Naive thymus-derived CD8-positive, alpha-beta T cell (primary cell): ENCODE data around the gene ACOXL. TPM values are rescaled to one million over a fixed set of nuclear protein-coding genes. Genes with fewer than 3 reads are reported as not detected.
A peak's percentile ranks its signal among the peaks of the same experiment; 100 is the strongest.

Experiments
- ATAC-seq, 2 donors: fragments of 150-1000 bp; cut with Tn5 transposase in 1 of 2; sonication (Bioruptor Pico), chemical (Tn5 transposase) in 1 of 2; 1 replicate in 1 of 2; 2 replicates in 1 of 2; pipeline ENCODE4 v1.10.0; 2021; ENCODE audit warnings: mild to moderate bottlenecking in 2 of 2, moderate library complexity in 2 of 2
- POLR2A ChIA-PET: fragments of 350-600 bp; sonication (Branson Sonifier 250); formaldehyde crosslinking; loops from one replicate; lab custom pipeline; 2021; ENCODE audit warnings: antibody characterized with exemption; lab: Charles Lee
- DNase-seq, 10 donors: peaks; one replicate each; pipeline versions ENCODE4 v3.0.0 to v3.0.0-alpha.2; 2020 to 2022
- H3K27ac Mint-ChIP-seq, 10 donors: one replicate each; pipeline ENCODE4 v1.8.0; 2020 to 2022; ENCODE audit warnings: mild to moderate bottlenecking in 10 of 10, mixed read lengths in 10 of 10, moderate library complexity in 4 of 10, inconsistent platforms in 1 of 10
- H3K27me3 Mint-ChIP-seq, 5 donors: one replicate each; pipeline ENCODE4 v1.8.0; 2021 to 2022; ENCODE audit warnings: mixed read lengths in 5 of 5
- H3K36me3 Mint-ChIP-seq, 3 donors: one replicate each; pipeline ENCODE4 v1.8.0; 2020 to 2022; ENCODE audit warnings: mixed read lengths in 3 of 3, mild to moderate bottlenecking in 2 of 3, inconsistent platforms in 1 of 3
- H3K4me1 Mint-ChIP-seq, 4 donors: one replicate each; pipeline ENCODE4 v1.8.0; 2021 to 2022; ENCODE audit warnings: mixed read lengths in 4 of 4
- H3K4me3 Mint-ChIP-seq, 10 donors: one replicate each; pipeline ENCODE4 v1.8.0; 2020 to 2022; ENCODE audit warnings: mild to moderate bottlenecking in 10 of 10, mixed read lengths in 10 of 10, moderate library complexity in 6 of 10, inconsistent platforms in 1 of 10
- H3K9me3 Mint-ChIP-seq, 9 donors: one replicate each; pipeline ENCODE4 v1.8.0; 2020 to 2022; ENCODE audit warnings: mixed read lengths in 9 of 9, mild to moderate bottlenecking in 3 of 9, inconsistent platforms in 1 of 9, moderate library complexity in 1 of 9
- polyA plus RNA-seq, 3 donors: library from polyadenylated mRNA; unstranded; fragments of 300-500 nt; fragmentation: Illumina TruSeq; gene quantifications; one replicate each; pipeline ENCODE4 v1.2.3, GENCODE V29; 2021
- total RNA-seq, 8 experiments: library from RNA in 2 of 8; stranded (reverse) in 2 of 8; gene quantifications; one replicate each; pipeline ENCODE4 v1.2.3 and lab custom pipeline; 2021 to 2026

ACOXL gene
- total and polyA plus RNA-seq, 5 experiments from 2014 or later, result not detected

- Mint-ChIP-seq H3K4me1 (peaks cover 23 to 57% (median 50%) of the 10 kb centered on the region in 4 donors), H3K36me3 (no peaks in the 10 kb centered on the region), H3K27me3 (no peaks in the 10 kb centered on the region), H3K9me3 (no peaks in the 10 kb centered on the region), H3K4me3 (peak overlapping the region; percentile 13 to 86 (median 75)), H3K27ac (peak overlapping the region; percentile 90 to 98 (median 96))
- DNase-seq (peak in 3 of 10 donors; percentile 37 to 52 (median 41)), ATAC-seq (peak in 1 of 2 donors; percentile 22)
- POLR2A ChIA-PET, result interaction anchor here (0.6 to 3.5 kb wide), 7 partner anchors 8 to 260 kb away, joined by 3 to 14 read pairs (median 5); partner anchors contain the start of gene BCL2L11
Measured at GRCh38 chr2:110860630-110861029, 128.3 kb downstream of the ACOXL start.

- peak overlapping the region in 5 of 10 donors; percentile 10 to 96 (median 15) for H3K27ac Mint-ChIP-seq
- H3K36me3 Mint-ChIP-seq, result no peaks in the 10 kb centered on the region
- ATAC-seq (no peak), DNase-seq (no peak)
- POLR2A ChIA-PET, result interaction anchor here (0.5 to 3.5 kb wide), 7 partner anchors 10 to 259 kb away, joined by 3 to 14 read pairs (median 5); partner anchors contain the start of gene BCL2L11
- no peaks in the 10 kb centered on the region for H3K27me3 Mint-ChIP-seq
- H3K4me1 Mint-ChIP-seq, result peaks cover 24 to 66% (median 53%) of the 10 kb centered on the region in 4 donors
- no peaks in the 10 kb centered on the region for H3K9me3 Mint-ChIP-seq
- peak overlapping the region in 1 of 10 donors; percentile 73 for H3K4me3 Mint-ChIP-seq
Measured at GRCh38 chr2:110861616-110862260, 129.4 kb downstream of the ACOXL start.

- POLR2A ChIA-PET, result interaction anchor here (3.5 kb wide), 1 partner anchor 8 kb away, joined by 14 read pairs; no protein-coding TSS in a partner anchor
- Mint-ChIP-seq H3K4me1 (peaks cover 26 to 60% (median 41%) of the 10 kb centered on the region in 4 donors), H3K4me3 (no peak overlapping the region), H3K36me3 (no peaks in the 10 kb centered on the region), H3K27ac (peak overlapping the region in 3 of 10 donors; percentile 14 to 86 (median 56)), H3K9me3 (no peaks in the 10 kb centered on the region), H3K27me3 (peaks cover 0 to 2% (median 0%) of the 10 kb centered on the region in 5 donors)
- ATAC-seq (no peak), DNase-seq (no peak)
Measured at GRCh38 chr2:110863726-110864125, 131.4 kb downstream of the ACOXL start.

GRCh38 chr2:110864176-110864575 lies 131.8 kb downstream of the ACOXL start:
- Mint-ChIP-seq H3K27me3 (peaks cover 0 to 2% (median 0%) of the 10 kb centered on the region in 5 donors), H3K9me3 (no peaks in the 10 kb centered on the region), H3K4me3 (no peak overlapping the region), H3K27ac (peak overlapping the region in 1 of 10 donors; percentile 86), H3K4me1 (peaks cover 22 to 55% (median 36%) of the 10 kb centered on the region in 4 donors), H3K36me3 (no peaks in the 10 kb centered on the region)
- POLR2A ChIA-PET, result no interaction called here
- no peak for DNase-seq
- no peak for ATAC-seq

- DNase-seq (no peak), ATAC-seq (no peak)
- no peaks in the 10 kb centered on the region for H3K9me3 Mint-ChIP-seq
- H3K27ac Mint-ChIP-seq, result peak overlapping the region in 5 of 10 donors; percentile 18 to 86 (median 62)
- H3K4me1 Mint-ChIP-seq, result peaks cover 18 to 52% (median 33%) of the 10 kb centered on the region in 4 donors
- H3K27me3 Mint-ChIP-seq, result peaks cover 0 to 2% (median 0%) of the 10 kb centered on the region in 5 donors
- POLR2A ChIA-PET, result no interaction called here
- peak overlapping the region in 5 of 10 donors; percentile 19 to 58 (median 33) for H3K4me3 Mint-ChIP-seq
- H3K36me3 Mint-ChIP-seq, result no peaks in the 10 kb centered on the region
Measured at GRCh38 chr2:110864731-110865130, 132.4 kb downstream of the ACOXL start.

- peaks cover 18 to 51% (median 30%) of the 10 kb centered on the region in 4 donors for H3K4me1 Mint-ChIP-seq
- H3K27ac Mint-ChIP-seq, result peak overlapping the region in 6 of 10 donors; percentile 18 to 86 (median 50)
- peaks cover 0 to 2% (median 0%) of the 10 kb centered on the region in 5 donors for H3K27me3 Mint-ChIP-seq
- H3K4me3 Mint-ChIP-seq, result peak overlapping the region in 6 of 10 donors; percentile 19 to 58 (median 32)
- H3K9me3 Mint-ChIP-seq, result no peaks in the 10 kb centered on the region
- ATAC-seq (peak; percentile 37 to 41), DNase-seq (no peak)
- H3K36me3 Mint-ChIP-seq, result no peaks in the 10 kb centered on the region
- POLR2A ChIA-PET, result no interaction called here
Measured at GRCh38 chr2:110865188-110865587, 132.8 kb downstream of the ACOXL start.

- H3K27me3 Mint-ChIP-seq, result peaks cover 0 to 2% (median 0%) of the 10 kb centered on the region in 5 donors
- no peaks in the 10 kb centered on the region for H3K36me3 Mint-ChIP-seq
- DNase-seq (no peak), ATAC-seq (no peak)
- POLR2A ChIA-PET, result interaction anchor here (0.5 to 0.9 kb wide), 2 partner anchors 14 to 1631 kb away, joined by 3 read pairs; no protein-coding TSS in a partner anchor
- H3K27ac Mint-ChIP-seq, result peak overlapping the region in 4 of 10 donors; percentile 6 to 80 (median 64)
- peaks cover 15 to 47% (median 22%) of the 10 kb centered on the region in 4 donors for H3K4me1 Mint-ChIP-seq
- no peaks in the 10 kb centered on the region for H3K9me3 Mint-ChIP-seq
- no peak overlapping the region for H3K4me3 Mint-ChIP-seq
Measured at GRCh38 chr2:110866045-110866444, 133.7 kb downstream of the ACOXL start.

- ATAC-seq, result no peak
- Mint-ChIP-seq H3K4me3 (no peak overlapping the region), H3K27ac (peak overlapping the region in 4 of 10 donors; percentile 63 to 80 (median 71)), H3K27me3 (peaks cover 0 to 2% (median 0%) of the 10 kb centered on the region in 5 donors), H3K36me3 (no peaks in the 10 kb centered on the region), H3K9me3 (no peaks in the 10 kb centered on the region), H3K4me1 (peaks cover 12 to 46% (median 22%) of the 10 kb centered on the region in 4 donors)
- no peak for DNase-seq
- POLR2A ChIA-PET, result interaction anchor here (0.9 kb wide), 1 partner anchor 15 kb away, joined by 3 read pairs; no protein-coding TSS in a partner anchor
Measured at GRCh38 chr2:110866466-110866865, 134.1 kb downstream of the ACOXL start.

- Mint-ChIP-seq H3K4me1 (peaks cover 12 to 47% (median 22%) of the 10 kb centered on the region in 4 donors), H3K27ac (peak overlapping the region in 4 of 10 donors; percentile 29 to 78 (median 62)), H3K36me3 (no peaks in the 10 kb centered on the region), H3K27me3 (peaks cover 0 to 2% (median 0%) of the 10 kb centered on the region in 5 donors), H3K9me3 (no peaks in the 10 kb centered on the region), H3K4me3 (no peak overlapping the region)
- POLR2A ChIA-PET, result no interaction called here
- ATAC-seq (no peak), DNase-seq (no peak)
Measured at GRCh38 chr2:110867078-110867477, 134.7 kb downstream of the ACOXL start.

GRCh38 chr2:110868971-110869370 lies 136.6 kb downstream of the ACOXL start:
- ATAC-seq (no peak), DNase-seq (no peak)
- POLR2A ChIA-PET, result interaction anchor here (1.2 kb wide), 1 partner anchor 9 kb away, joined by 7 read pairs; no protein-coding TSS in a partner anchor
- no peaks in the 10 kb centered on the region for H3K36me3 Mint-ChIP-seq
- H3K27me3 Mint-ChIP-seq, result peaks cover 0 to 2% (median 0%) of the 10 kb centered on the region in 5 donors
- H3K4me1 Mint-ChIP-seq, result peaks cover 23 to 62% (median 31%) of the 10 kb centered on the region in 4 donors
- H3K9me3 Mint-ChIP-seq, result no peaks in the 10 kb centered on the region
- no peak overlapping the region for H3K4me3 Mint-ChIP-seq
- no peak overlapping the region for H3K27ac Mint-ChIP-seq

- ATAC-seq, result no peak
- Mint-ChIP-seq H3K27me3 (peaks cover 0 to 2% (median 0%) of the 10 kb centered on the region in 5 donors), H3K36me3 (no peaks in the 10 kb centered on the region), H3K27ac (peak overlapping the region in 4 of 10 donors; percentile 55 to 82 (median 64)), H3K4me3 (no peak overlapping the region), H3K4me1 (peaks cover 22 to 64% (median 31%) of the 10 kb centered on the region in 4 donors), H3K9me3 (no peaks in the 10 kb centered on the region)
- POLR2A ChIA-PET, result interaction anchor here (0.5 to 4.5 kb wide), 4 partner anchors 8 to 86 kb away, joined by 3 to 14 read pairs (median 6); no protein-coding TSS in a partner anchor
- DNase-seq, result no peak
Measured at GRCh38 chr2:110869472-110870446, 137.4 kb downstream of the ACOXL start.

- DNase-seq (no peak), ATAC-seq (no peak)
- Mint-ChIP-seq H3K4me1 (peaks cover 18 to 65% (median 25%) of the 10 kb centered on the region in 4 donors), H3K27me3 (peaks cover 0 to 2% (median 0%) of the 10 kb centered on the region in 5 donors), H3K9me3 (no peaks in the 10 kb centered on the region), H3K4me3 (no peak overlapping the region), H3K27ac (peak overlapping the region in 3 of 10 donors; percentile 71 to 74 (median 73)), H3K36me3 (no peaks in the 10 kb centered on the region)
- POLR2A ChIA-PET, result interaction anchor here (1.2 to 4.5 kb wide), 2 partner anchors 9 to 12 kb away, joined by 3 to 14 read pairs; no protein-coding TSS in a partner anchor
Measured at GRCh38 chr2:110870545-110870944, 138.2 kb downstream of the ACOXL start.
